ENCODE measurements around the gene TBC1D3B.
"Not testable (repeated sequence)": the region's sequence is repeated elsewhere in the genome, so short reads cannot be mapped to it uniquely, and the experiment has no call there.

Gene TBC1D3B

GRCh38 chr17:36127199-36127893 lies 49.1 kb downstream of the TBC1D3B start:
- no peak for FAIRE-seq

DNA sequence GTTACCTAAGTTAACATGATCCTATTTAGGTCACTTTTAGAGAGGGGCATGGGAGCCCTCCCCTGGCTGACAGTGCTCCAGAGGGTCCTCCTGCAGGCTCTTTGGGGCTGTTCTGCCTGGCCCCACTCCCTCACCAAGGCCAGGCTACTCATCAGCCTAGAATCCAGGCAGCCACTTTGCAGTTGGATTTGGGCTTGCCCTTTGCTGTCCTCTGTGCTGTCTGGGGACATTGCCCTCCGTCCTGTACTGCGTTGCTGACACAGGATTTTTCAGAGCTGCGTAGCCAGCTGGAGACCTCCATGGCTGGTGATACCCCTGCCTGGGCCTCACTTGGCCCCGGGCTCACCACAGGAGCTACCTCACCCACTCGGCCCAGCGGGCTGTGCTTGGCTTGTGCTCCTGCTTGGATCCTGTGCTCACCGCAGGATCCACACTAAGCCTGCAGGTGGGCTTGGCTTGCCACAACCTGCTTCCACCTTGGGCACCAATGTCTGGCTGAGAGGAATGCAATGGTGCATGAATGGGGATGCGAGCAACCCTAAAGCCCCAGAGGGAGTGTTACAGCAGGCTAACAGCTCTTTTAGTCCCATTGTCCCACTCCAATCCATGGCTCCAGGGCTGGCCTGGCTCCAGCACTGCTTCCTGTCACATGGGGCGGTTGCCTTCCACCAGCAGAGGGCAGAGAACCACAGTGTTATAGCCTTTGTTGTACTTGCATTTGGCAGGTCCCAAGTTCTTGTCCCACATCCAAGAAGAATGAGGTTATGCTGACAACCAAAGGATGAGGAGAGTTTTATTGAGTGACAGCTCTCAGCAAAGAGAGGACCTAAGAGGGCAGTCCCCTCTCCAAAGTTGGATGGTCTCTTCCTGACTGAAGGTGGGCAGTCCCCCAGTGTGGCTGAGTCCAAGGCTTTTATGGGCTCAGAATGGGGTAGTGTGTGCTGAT lies 51.3 kb downstream of the TBC1D3B start:
- FAIRE-seq: no peak

DNA sequence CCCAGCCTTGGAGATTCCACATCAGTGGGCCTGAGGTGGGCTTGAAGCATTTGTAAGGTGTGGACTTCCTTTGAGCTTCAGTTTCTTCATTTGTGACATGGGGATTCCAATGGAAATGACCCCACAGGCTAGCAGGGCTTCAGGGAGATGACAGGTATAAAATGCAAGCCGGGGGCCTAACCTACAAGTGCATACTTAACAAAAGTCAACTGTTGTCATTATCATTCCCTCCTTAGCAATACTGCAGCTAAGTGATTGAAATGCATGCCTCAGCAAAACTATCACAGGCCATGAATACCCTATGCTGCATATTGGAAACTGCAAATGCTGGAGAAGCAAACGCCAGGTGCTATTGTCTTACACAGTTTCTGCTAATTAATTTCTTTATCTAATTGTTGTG lies 53.0 kb downstream of the TBC1D3B start:
- no peak for FAIRE-seq

- FAIRE-seq: not testable (repeated sequence)
Observed at GRCh38 chr17:36121099-36121498, 55.3 kb downstream of the TBC1D3B start.

DNA sequence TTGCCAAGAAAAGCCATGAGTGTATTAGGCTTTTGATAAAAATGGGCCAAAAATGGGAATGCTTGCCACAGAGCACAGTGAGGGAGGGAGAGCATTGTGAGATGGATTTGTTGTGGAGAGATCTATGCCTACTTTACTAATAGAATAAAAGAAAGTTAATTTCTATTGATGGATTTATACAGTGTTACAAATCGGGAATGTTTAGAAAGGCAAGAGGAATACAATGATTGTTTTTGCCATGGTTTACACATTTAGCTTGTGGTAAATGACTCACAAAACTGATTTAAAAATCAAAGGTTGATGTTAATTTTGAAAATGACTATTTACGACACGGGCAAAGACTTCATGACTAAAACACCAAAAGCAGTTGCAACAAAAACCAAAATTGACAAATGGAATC lies 56.2 kb downstream of the TBC1D3B start:
- FAIRE-seq: no peak

DNA sequence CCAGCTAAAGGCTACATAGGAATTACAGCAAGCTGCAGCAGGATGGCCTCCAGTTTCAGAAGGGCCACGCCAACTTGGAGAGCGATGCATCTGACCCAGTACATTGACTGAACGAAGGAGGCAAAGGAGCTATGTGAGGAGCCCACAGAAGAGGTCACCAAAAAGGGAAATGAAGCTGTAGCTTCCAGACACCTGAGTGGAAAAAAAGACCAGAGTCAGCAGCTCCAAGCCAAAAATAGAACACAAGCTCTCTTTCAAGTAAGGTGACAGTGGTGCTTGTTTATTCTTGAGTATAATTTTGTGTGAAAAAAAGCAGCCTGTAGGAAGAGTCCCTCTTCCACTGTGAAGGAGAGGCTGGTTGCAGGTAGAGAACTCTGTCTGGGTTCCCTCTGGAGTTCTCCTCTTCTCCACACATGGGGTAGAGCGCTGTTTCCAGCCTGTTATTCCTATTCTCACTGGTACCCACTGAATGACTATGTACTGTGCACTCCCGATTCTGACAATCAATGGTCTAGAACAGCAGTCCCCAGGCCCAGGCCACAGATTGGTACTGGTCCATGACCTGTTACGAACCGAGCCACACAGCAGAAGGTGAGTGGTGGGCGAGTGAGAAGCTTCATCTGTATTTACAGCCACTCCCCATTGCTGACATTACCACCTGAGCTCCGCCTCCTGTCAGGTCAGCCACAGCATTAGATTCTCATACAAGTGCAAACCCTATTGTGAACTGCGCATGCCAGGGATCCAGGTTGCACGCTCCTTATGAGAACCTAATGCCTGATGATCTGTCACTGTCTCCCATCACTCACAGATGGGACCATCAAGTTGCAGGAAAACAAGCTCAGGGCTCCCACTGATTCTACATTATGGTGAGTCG lies 57.7 kb downstream of the TBC1D3B start:
- FAIRE-seq: no peak

- no peak for FAIRE-seq
Observed at GRCh38 chr17:36117505-36118382, 58.7 kb downstream of the TBC1D3B start.

Data from TTC549 (cell line).